Right atrium auricular region (tissue), 2 donors: Measurements from ENCODE around the gene CELSR1. TPM values are rescaled to one million over a fixed set of nuclear protein-coding genes. Genes with fewer than 3 reads are reported as not detected.
A peak's percentile ranks its signal among the peaks of the same experiment; 100 is the strongest.

ENCODE experiments used
- DNase-seq: peaks from one replicate; pipeline ENCODE4 v3.0.0-alpha.2; 2019; ENCODE audit warnings: low spot score
- H3K27ac ChIP-seq, 2 donors: fragments of 200-600 bp; sonication (generic); 1 replicate in 1 of 2; 2 replicates in 1 of 2; pipeline ENCODE4 v1.5.1; 2016 to 2019
- H3K27me3 ChIP-seq, 2 donors: fragments of 200-600 bp; sonication (generic); one replicate each; pipeline versions ENCODE4 v1.5.1 to v1.6.0; 2017 to 2019
- H3K36me3 ChIP-seq: fragments of 200-600 bp; sonication (generic); one replicate; pipeline ENCODE4 v1.5.1; 2016
- H3K4me1 ChIP-seq, 2 donors: fragments of 200-600 bp; sonication (generic); one replicate each; pipeline versions ENCODE4 v1.5.1 to v1.6.0; 2017 to 2019
- H3K4me3 ChIP-seq, 2 donors: fragments of 200-600 bp; sonication (generic); 1 replicate in 1 of 2; 2 replicates in 1 of 2; pipeline ENCODE4 v1.5.1; 2017 to 2019; ENCODE audit warnings: mild to moderate bottlenecking in 1 of 2, moderate library complexity in 1 of 2
- H3K9me3 ChIP-seq, 2 donors: fragments of 200-600 bp; sonication (generic); one replicate each; pipeline ENCODE4 v1.5.1; 2019
- total RNA-seq, 2 donors: library from RNA; depleted of rRNA; stranded (reverse); fragments of >200 nt; gene quantifications; one replicate each; pipeline ENCODE4 v1.1.0, GENCODE V29; 2016
- TF ChIP-seq, protein P1 (sequence below), 2 donors: fragments of 200-600 bp; sonication (generic); IDR thresholded peaks; one replicate each; pipeline ENCODE4 v1.5.1; 2019; ENCODE audit warnings: antibody characterized with exemption in 2 of 2

The CELSR1 gene
- total RNA-seq, 2 donors from 2014 or later, result 7.1 to 9.6 TPM

DNA sequence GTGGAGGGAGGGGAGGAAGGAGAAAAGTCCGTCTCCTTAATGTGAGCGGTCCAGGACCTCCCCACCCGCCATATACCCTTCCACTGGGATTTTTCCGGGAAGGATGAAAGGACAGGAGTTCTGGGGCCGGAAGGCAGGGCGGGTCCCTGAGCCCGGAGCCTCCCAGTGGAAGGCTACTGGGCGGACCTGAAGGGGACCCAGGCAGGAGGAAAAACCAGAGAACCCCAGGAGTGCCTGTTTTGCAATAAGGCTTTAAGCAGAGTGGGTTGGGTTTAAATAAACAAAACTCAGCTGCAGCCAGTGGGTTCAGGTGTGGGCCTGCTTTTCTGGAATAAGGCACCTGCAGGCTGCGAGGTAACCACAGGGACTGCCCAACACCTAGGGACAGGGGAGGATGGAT lies 1.7 kb upstream of the CELSR1 start:
- Histone ChIP-seq H3K27ac (no peak overlapping the region), H3K9me3 (no peaks in the 10 kb centered on the region), H3K36me3 (no peaks in the 10 kb centered on the region), H3K4me1 (peaks cover 0 to 18% of the 10 kb centered on the region in 2 donors), H3K27me3 (no peaks in the 10 kb centered on the region), H3K4me3 (no peak overlapping the region)
- DNase-seq, result no peak
- TF ChIP-seq, protein P1, sequence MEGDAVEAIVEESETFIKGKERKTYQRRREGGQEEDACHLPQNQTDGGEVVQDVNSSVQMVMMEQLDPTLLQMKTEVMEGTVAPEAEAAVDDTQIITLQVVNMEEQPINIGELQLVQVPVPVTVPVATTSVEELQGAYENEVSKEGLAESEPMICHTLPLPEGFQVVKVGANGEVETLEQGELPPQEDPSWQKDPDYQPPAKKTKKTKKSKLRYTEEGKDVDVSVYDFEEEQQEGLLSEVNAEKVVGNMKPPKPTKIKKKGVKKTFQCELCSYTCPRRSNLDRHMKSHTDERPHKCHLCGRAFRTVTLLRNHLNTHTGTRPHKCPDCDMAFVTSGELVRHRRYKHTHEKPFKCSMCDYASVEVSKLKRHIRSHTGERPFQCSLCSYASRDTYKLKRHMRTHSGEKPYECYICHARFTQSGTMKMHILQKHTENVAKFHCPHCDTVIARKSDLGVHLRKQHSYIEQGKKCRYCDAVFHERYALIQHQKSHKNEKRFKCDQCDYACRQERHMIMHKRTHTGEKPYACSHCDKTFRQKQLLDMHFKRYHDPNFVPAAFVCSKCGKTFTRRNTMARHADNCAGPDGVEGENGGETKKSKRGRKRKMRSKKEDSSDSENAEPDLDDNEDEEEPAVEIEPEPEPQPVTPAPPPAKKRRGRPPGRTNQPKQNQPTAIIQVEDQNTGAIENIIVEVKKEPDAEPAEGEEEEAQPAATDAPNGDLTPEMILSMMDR (IDR thresholded peaks at IDR 0.05), result no peak

DNA sequence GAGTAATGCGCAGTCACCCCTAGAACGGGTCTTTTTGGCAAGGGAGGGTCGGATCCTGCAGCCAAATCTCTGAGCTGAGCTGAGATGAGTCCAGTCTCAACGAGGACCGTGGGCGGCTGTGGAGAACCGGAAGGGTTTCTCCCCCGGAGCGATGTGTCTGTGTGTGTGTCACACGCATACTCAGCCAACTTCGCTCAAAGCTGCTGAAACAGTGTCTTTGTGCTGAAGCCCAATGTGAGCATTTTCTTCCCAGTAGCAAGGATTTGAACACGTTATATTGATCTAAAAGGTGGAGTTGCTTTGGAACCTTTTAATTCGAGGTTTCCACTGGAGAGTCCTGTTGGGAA lies 1.4 kb upstream of the CELSR1 start:
- DNase-seq, result no peak
- TF ChIP-seq, protein P1 (IDR thresholded peaks at IDR 0.05), result no peak
- Histone ChIP-seq H3K27ac (peak overlapping the region; percentile 16 to 69), H3K4me1 (peaks cover 0 to 18% of the 10 kb centered on the region in 2 donors), H3K4me3 (peak overlapping the region; percentile 54 to 62), H3K9me3 (no peaks in the 10 kb centered on the region), H3K36me3 (no peaks in the 10 kb centered on the region), H3K27me3 (no peaks in the 10 kb centered on the region)

DNA sequence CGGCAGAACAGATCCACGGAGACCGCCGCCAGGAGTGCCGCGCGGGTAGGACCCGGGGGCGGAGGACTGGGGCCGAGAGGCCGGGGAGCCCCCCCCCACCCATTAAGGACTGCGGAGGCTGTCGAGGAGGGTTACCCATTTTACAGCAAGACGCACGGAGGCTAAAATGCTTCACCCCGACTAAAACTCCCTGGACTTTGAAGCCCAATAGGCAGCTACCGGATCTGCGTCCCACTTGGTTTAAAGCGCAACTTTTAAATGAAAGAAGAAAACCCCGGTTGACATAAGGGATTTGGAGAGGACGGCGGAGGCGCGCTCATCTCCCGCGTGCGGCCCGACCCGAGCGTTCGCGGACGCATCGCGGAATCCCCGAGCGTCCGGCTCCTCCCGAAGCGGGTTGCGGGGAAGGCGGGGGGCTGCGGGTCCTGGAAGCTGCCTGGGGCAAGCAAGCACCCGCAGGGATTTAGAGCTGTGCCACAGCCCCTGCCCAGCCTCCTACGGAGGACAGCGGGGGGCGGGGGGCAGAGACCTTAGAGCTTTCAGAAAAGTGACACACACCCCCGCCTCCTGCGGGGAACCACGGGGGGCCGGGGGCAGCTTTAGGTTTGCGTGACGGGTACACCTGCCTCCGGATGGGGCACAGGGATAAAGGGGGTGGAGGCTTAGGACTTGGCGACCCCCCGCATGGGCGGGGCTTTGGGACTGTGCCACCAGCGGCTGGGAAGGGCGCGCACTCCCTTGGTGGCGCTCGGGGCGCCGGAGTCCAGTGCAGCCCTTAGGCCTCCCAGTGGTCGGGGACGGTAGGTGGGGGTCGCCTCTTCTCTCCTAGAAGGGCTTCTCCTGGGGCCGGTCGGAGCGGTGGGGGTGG lies 760 bp upstream of the CELSR1 start:
- H3K9me3 ChIP-seq, result no peaks in the 10 kb centered on the region
- no peaks in the 10 kb centered on the region for H3K36me3 ChIP-seq
- peak overlapping the region; percentile 54 to 62 for H3K4me3 ChIP-seq
- H3K4me1 ChIP-seq, result peaks cover 0 to 22% of the 10 kb centered on the region in 2 donors
- peak overlapping the region; percentile 69 to 80 for H3K27ac ChIP-seq
- DNase-seq, result no peak
- TF ChIP-seq, protein P1 (IDR thresholded peaks at IDR 0.05), result peak in 1 of 2 donors; percentile 51
- H3K27me3 ChIP-seq, result no peaks in the 10 kb centered on the region

DNA sequence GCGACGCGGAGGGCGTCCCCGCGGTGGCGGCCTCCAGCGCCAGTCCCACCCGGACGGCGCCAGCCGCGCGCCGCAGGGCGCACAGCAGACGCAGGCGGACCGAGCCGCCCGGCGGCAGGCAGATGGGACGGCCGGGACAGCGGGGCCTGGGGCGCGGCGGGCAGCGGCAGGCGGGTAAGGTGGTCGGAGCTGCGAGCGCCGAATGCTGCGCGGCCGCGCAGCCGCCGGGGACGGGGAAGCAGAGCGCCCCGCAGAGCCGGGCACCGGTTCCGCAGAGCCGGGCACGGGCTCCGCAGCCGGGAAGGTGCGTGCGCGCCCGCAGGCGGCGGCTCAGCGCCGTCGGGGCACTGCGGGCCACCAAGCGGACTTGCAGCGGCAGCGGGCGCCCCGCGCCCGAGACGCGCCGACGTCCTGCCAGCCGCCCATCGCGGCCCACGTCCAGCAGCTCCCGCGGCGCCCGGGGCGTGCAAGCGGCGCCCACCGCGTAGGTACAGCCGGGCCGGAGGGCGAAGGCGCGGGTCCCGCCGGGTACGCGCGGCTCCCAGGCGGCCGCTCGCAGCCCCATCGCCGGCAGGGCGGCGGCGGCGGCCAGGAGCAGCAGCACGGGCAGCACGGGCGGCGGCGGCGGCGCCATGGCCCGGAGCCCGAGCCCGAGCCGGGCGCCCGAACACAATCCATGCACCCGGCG lies 739 bp downstream of the CELSR1 start:
- peak overlapping the region; percentile 43 to 62 for H3K4me3 ChIP-seq
- H3K27ac ChIP-seq, result peak overlapping the region in 1 of 2 donors; percentile 64
- H3K36me3 ChIP-seq, result no peaks in the 10 kb centered on the region
- no peaks in the 10 kb centered on the region for H3K27me3 ChIP-seq
- no peaks in the 10 kb centered on the region for H3K9me3 ChIP-seq
- no peak for DNase-seq
- TF ChIP-seq, protein P1 (IDR thresholded peaks at IDR 0.05), result no peak
- peaks cover 0 to 27% of the 10 kb centered on the region in 2 donors for H3K4me1 ChIP-seq

DNA sequence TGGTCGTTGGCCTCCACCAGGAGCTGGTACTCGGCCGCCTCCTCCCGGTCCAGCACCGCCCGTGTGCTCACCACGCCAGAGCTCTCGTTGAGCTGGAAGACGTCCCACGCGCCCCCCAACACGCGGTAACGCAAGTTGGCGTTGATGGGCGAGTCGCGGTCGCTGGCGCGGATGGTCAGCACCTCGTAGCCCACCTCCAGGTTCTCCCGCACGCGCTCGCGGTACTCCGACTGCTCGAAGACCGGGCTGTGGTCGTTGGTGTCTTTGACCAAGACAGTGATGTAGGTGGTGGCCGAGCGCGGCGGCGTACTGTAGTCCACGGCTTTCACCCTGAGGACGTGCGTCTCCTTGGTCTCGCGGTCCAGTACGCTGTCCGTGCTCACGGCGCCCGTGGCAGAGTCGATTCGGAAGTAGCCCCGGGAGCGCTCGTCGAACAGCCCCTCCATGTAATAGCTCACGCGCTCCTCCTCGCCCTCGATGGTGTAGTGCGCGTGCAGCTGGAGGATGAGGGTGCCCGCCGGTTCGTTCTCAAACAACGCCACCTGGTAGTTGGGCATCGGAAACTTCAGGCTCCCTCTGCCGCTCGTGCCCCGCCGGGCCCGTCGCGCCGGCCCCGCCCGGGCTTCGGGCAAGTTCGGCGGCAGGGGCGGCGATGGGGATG lies 1.4 kb downstream of the CELSR1 start:
- TF ChIP-seq, protein P1 (IDR thresholded peaks at IDR 0.05), result no peak
- Histone ChIP-seq H3K4me1 (peaks cover 0 to 27% of the 10 kb centered on the region in 2 donors), H3K4me3 (no peak overlapping the region), H3K9me3 (no peaks in the 10 kb centered on the region), H3K27me3 (no peaks in the 10 kb centered on the region), H3K36me3 (no peaks in the 10 kb centered on the region), H3K27ac (no peak overlapping the region)
- no peak for DNase-seq
